Smooth muscle cell of the pulmonary artery (primary cell): ENCODE data around the gene SNX20. TPM values are rescaled to one million over a fixed set of nuclear protein-coding genes. Genes with fewer than 3 reads are reported as not detected.

Experiments
- total RNA-seq: library from RNA; depleted of rRNA; stranded (reverse); fragments of >200 nt; gene quantifications from 2 replicates; pipeline ENCODE4 v1.2.3, GENCODE V29; 2014

The SNX20 gene
- not detected in 2 replicates for total RNA-seq

DNA sequence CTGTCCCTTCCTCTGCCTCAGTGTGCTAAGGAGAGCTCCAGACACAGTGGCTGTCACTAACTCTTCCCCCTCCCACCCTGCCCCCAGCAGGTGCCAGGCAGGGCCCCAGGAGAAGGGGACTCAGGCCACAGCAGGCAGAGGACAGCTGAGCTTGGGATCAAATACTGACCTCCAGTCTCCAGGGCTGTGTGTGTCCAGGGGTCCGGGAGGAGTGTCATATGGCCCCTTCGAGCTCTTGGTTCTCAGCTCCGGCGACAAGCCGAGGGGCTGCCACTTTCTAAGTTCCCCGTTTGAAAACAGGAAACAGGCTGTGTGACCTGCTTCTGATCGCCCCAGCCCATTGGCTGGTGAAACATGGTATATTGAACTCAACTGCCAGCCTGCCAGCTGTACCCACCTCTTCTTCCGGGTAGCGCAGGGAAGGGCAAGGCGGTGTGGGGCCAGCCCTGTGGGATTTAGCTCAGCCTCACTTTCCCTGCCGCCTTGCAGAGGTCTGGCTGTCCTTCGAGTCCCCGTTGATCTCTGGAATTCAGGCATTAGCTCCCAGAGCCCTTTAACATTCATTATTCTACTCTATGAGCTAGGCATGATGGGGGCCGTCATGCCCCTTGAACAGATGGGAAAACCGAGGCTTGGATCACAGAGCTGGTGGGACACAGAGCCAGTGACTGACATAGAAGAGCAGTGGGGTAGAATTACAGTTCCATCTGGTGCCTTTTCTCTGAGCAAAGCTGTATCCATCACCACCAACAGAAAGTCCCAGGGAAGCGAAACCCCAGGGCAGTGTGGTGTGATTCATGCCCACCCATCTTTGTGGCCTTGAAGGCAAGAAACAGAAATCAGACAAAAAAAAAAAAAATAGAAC is at the start of gene SNX20:
Gene SNX20 (minus strand): TSS at position 292 of the 865 bp plus-strand sequence. CDS start 3,786 bp downstream, outside the sequence.

GRCh38 chr16:50692999-50693781 is 12.1 kb upstream of the SNX20 start, which contains the start of gene NOD2:
Gene NOD2, plus strand, starts transcription at chr16:50693606. Its CDS starts 5,890 bp downstream, at chr16:50699496.

Other genes starting within 250 kb of the SNX20 start
- 0.17 and 0.65 TPM in 2 replicates for gene NKD1, start 132.9 kb downstream of the SNX20 start, total RNA-seq
- gene NOD2, start 12.3 kb upstream of the SNX20 start, total RNA-seq = 0.17 and 0.26 TPM in 2 replicates
- 44.6 and 51.3 TPM in 2 replicates for gene CYLD, start 60.8 kb upstream of the SNX20 start, total RNA-seq